Karpas-422 (cell line): ENCODE results near the gene FAM187B. TPM values are rescaled to one million over a fixed set of nuclear protein-coding genes. Genes with fewer than 3 reads are reported as not detected.

Experiments used
- DNase-seq: peaks from one replicate; pipeline ENCODE4 v3.0.0-alpha.2; 2015
- H2AFZ ChIP-seq: fragments of 200-600 bp; sonication (generic); 2 replicates; pipeline ENCODE4 v1.6.1; 2014; ENCODE audit warnings: antibody characterized with exemption, low read length, mixed read lengths
- H3K27ac ChIP-seq: fragments of 200-600 bp; sonication (generic); 2 replicates; pipeline ENCODE4 v1.5.1; 2014; ENCODE audit warnings: mild to moderate bottlenecking, low read length, moderate library complexity
- H3K27me3 ChIP-seq: fragments of 200-600 bp; sonication (generic); 2 replicates; pipeline ENCODE4 v1.6.1; 2014; ENCODE audit warnings: low read length, mixed read lengths
- H3K36me3 ChIP-seq: fragments of 200-600 bp; sonication (generic); 2 replicates; pipeline ENCODE4 v1.6.1; 2014; ENCODE audit warnings: low read length, mixed read lengths; ENCODE audit not compliant: insufficient read depth
- H3K4me1 ChIP-seq: fragments of 200-600 bp; sonication (generic); 2 replicates; pipeline ENCODE4 v1.6.1; 2014; ENCODE audit warnings: mild to moderate bottlenecking, low read length, mixed read lengths
- H3K4me2 ChIP-seq: fragments of 200-600 bp; sonication (generic); 2 replicates; pipeline ENCODE4 v1.6.1; 2014; ENCODE audit warnings: low read length, low read depth, mild to moderate bottlenecking; ENCODE audit not compliant: poor library complexity, severe bottlenecking
- H3K4me3 ChIP-seq: fragments of 200-600 bp; sonication (generic); 2 replicates; pipeline ENCODE4 v1.5.1; 2014; ENCODE audit warnings: mild to moderate bottlenecking, antibody characterized with exemption, low read length, mixed read lengths
- H3K79me2 ChIP-seq: fragments of 200-600 bp; sonication (generic); 2 replicates; pipeline ENCODE4 v1.6.1; 2014; ENCODE audit warnings: mild to moderate bottlenecking, low read length, mixed read lengths
- H3K9ac ChIP-seq: fragments of 200-600 bp; sonication (generic); 2 replicates; pipeline ENCODE4 v1.6.0; 2014; ENCODE audit warnings: low read length
- H3K9me2 ChIP-seq: fragments of 200-600 bp; sonication (generic), shearing (Covaris generic); replicated peaks from 2 replicates; pipeline ENCODE4 v1.6.0; 2014; ENCODE audit warnings: mild to moderate bottlenecking, low read length, moderate library complexity; ENCODE audit not compliant: insufficient read depth
- H3K9me3 ChIP-seq: fragments of 300-700, 200-600 bp; sonication (generic); 2 replicates; pipeline ENCODE4 v1.6.1; 2014; ENCODE audit warnings: low read length, mixed read lengths
- H4K20me1 ChIP-seq: fragments of 200-600 bp; sonication (generic); 2 replicates; pipeline ENCODE4 v1.6.1; 2014; ENCODE audit warnings: mild to moderate bottlenecking, antibody characterized with exemption, low read length, low read depth; ENCODE audit not compliant: insufficient read depth
- total RNA-seq: library from RNA; depleted of rRNA; stranded (reverse); fragments of >200 nt; shearing (Covaris generic); gene quantifications from 2 replicates; pipeline ENCODE4 v1.2.3, GENCODE V29; 2014; ENCODE audit warnings: low replicate concordance

The FAM187B gene
- total RNA-seq, 1 experiment from 2014 or later = not detected

- Histone ChIP-seq H3K27me3 (no peaks in the 10 kb centered on the region), H3K4me1 (no peaks in the 10 kb centered on the region), H3K9ac (no peak overlapping the region), H3K4me2 (no peak overlapping the region), H3K9me3 (no peaks in the 10 kb centered on the region), H3K36me3 (no peaks in the 10 kb centered on the region), H3K9me2 (no peaks in the 10 kb centered on the region), H2AFZ (no peak overlapping the region), H3K27ac (no peak overlapping the region), H4K20me1 (no peaks in the 10 kb centered on the region), H3K4me3 (no peak overlapping the region), H3K79me2 (no peaks in the 10 kb centered on the region)
- DNase-seq = no peak
Measured at GRCh38 chr19:35256566-35256965, 28.0 kb upstream of the FAM187B start.

- no peak for DNase-seq
- Histone ChIP-seq H3K9me3 (no peaks in the 10 kb centered on the region), H3K4me1 (no peaks in the 10 kb centered on the region), H3K9ac (no peak overlapping the region), H3K27me3 (no peaks in the 10 kb centered on the region), H2AFZ (no peak overlapping the region), H3K9me2 (no peaks in the 10 kb centered on the region), H4K20me1 (no peaks in the 10 kb centered on the region), H3K4me2 (no peak overlapping the region), H3K4me3 (no peak overlapping the region), H3K36me3 (no peaks in the 10 kb centered on the region), H3K27ac (no peak overlapping the region), H3K79me2 (no peaks in the 10 kb centered on the region)
Measured at GRCh38 chr19:35254341-35255297, 26.1 kb upstream of the FAM187B start.

- no peaks in the 10 kb centered on the region for H3K79me2 ChIP-seq
- H3K27me3 ChIP-seq = no peaks in the 10 kb centered on the region
- H3K36me3 ChIP-seq = no peaks in the 10 kb centered on the region
- DNase-seq = no peak
- no peak overlapping the region for H3K27ac ChIP-seq
- no peak overlapping the region for H3K4me3 ChIP-seq
- H3K9me3 ChIP-seq = no peaks in the 10 kb centered on the region
- H2AFZ ChIP-seq = no peak overlapping the region
- H4K20me1 ChIP-seq = no peaks in the 10 kb centered on the region
- no peak overlapping the region for H3K4me2 ChIP-seq
- H3K9ac ChIP-seq = no peak overlapping the region
- H3K4me1 ChIP-seq = no peaks in the 10 kb centered on the region; the same call in 1 of the 2 replicates
- H3K9me2 ChIP-seq = no peaks in the 10 kb centered on the region
Measured at GRCh38 chr19:35253316-35254286, 25.1 kb upstream of the FAM187B start.

GRCh38 chr19:35251456-35251855 lies 22.9 kb upstream of the FAM187B start:
- Histone ChIP-seq H3K9ac (no peak overlapping the region), H2AFZ (no peak overlapping the region), H3K27ac (no peak overlapping the region), H3K4me2 (no peak overlapping the region), H4K20me1 (no peaks in the 10 kb centered on the region), H3K9me3 (no peaks in the 10 kb centered on the region), H3K36me3 (no peaks in the 10 kb centered on the region), H3K9me2 (no peaks in the 10 kb centered on the region), H3K27me3 (no peaks in the 10 kb centered on the region), H3K4me3 (no peak overlapping the region), H3K4me1 (no peaks in the 10 kb centered on the region; the same call in 1 of the 2 replicates), H3K79me2 (no peaks in the 10 kb centered on the region)
- no peak for DNase-seq

- no peak overlapping the region for H3K4me3 ChIP-seq
- no peaks in the 10 kb centered on the region for H3K9me2 ChIP-seq
- H3K27ac ChIP-seq = no peak overlapping the region
- no peaks in the 10 kb centered on the region for H3K79me2 ChIP-seq
- H4K20me1 ChIP-seq = no peaks in the 10 kb centered on the region
- H3K9ac ChIP-seq = no peak overlapping the region
- no peaks in the 10 kb centered on the region for H3K27me3 ChIP-seq
- no peaks in the 10 kb centered on the region; the same call in 1 of the 2 replicates for H3K4me1 ChIP-seq
- no peak overlapping the region for H3K4me2 ChIP-seq
- no peaks in the 10 kb centered on the region for H3K36me3 ChIP-seq
- no peak for DNase-seq
- H2AFZ ChIP-seq = no peak overlapping the region
- H3K9me3 ChIP-seq = no peaks in the 10 kb centered on the region
Measured at GRCh38 chr19:35249848-35250711, 21.5 kb upstream of the FAM187B start.

GRCh38 chr19:35249146-35249847 lies 20.8 kb upstream of the FAM187B start:
- H3K27ac ChIP-seq = no peak overlapping the region
- no peaks in the 10 kb centered on the region for H4K20me1 ChIP-seq
- no peak overlapping the region for H3K4me2 ChIP-seq
- H3K9me3 ChIP-seq = no peaks in the 10 kb centered on the region
- H2AFZ ChIP-seq = no peak overlapping the region
- H3K4me3 ChIP-seq = no peak overlapping the region
- H3K9ac ChIP-seq = no peak overlapping the region
- H3K9me2 ChIP-seq = no peaks in the 10 kb centered on the region
- no peaks in the 10 kb centered on the region for H3K79me2 ChIP-seq
- no peaks in the 10 kb centered on the region; the same call in 1 of the 2 replicates for H3K4me1 ChIP-seq
- no peaks in the 10 kb centered on the region for H3K36me3 ChIP-seq
- no peak for DNase-seq
- H3K27me3 ChIP-seq = no peaks in the 10 kb centered on the region

GRCh38 chr19:35248310-35249145 lies 20.0 kb upstream of the FAM187B start, which contains the start of gene LSR:
LSR (plus strand) TSS chr19:35249002; CDS start chr19:35249023, 21 bp downstream.
- Histone ChIP-seq H3K9me2 (no peaks in the 10 kb centered on the region), H4K20me1 (no peaks in the 10 kb centered on the region), H3K4me2 (peak within 1 kb of the TSS; percentile 38), H3K27me3 (no peaks in the 10 kb centered on the region), H3K27ac (no peak within 1 kb of the TSS), H3K4me1 (no peaks in the 10 kb centered on the region; the same call in 1 of the 2 replicates), H2AFZ (no peak within 1 kb of the TSS), H3K4me3 (no peak within 1 kb of the TSS), H3K9me3 (no peaks in the 10 kb centered on the region), H3K9ac (no peak within 1 kb of the TSS), H3K36me3 (no peaks in the 10 kb centered on the region), H3K79me2 (no peaks in the 10 kb centered on the region)
- DNase-seq = no peak
